ENCODE measurements around the gene PRR7. TPM values are rescaled to one million over a fixed set of nuclear protein-coding genes. Genes with fewer than 3 reads are reported as not detected.

Gene PRR7
- total and polyA plus RNA-seq, 2 experiments from 2014 or later = 7.6 to 9.7 TPM

GRCh38 chr5:177483042-177483441, 36.4 kb downstream of the PRR7 start:
- Histone ChIP-seq H3F3A (replicated peaks; ENCODE audit: low read depth) (0 out of 2 replicates have a peak, but pooled peaks cover 8% of the 10 kb centered on the region), H3K9me2 (ENCODE audit: insufficient read depth) (no peaks in the 10 kb centered on the region), H3K27me3 (ENCODE audit: insufficient read depth) (no peaks in the 10 kb centered on the region), H3K4me3 (no peak overlapping the region), H4K20me1 (replicated peaks; ENCODE audit: insufficient read depth) (no peaks in the 10 kb centered on the region; the same call in 1 of the 2 replicates), H3K4me2 (no peak overlapping the region), H3K79me2 (replicated peaks; ENCODE audit: insufficient read depth) (no peaks in the 10 kb centered on the region), H2AFZ (no peak overlapping the region), H3K27ac (ENCODE audit: low read depth) (no peak overlapping the region), H3K4me1 (ENCODE audit: insufficient read depth) (no peaks in the 10 kb centered on the region), H3K36me3 (ENCODE audit: insufficient read depth) (peaks cover 6% of the 10 kb centered on the region; the same call in 1 of the 2 replicates)
- Mint-ChIP-seq H3K27ac (no peak overlapping the region), H3K27me3 (ENCODE audit: insufficient read depth, low read depth, poor library complexity) (peaks cover 24% of the 10 kb centered on the region), H3K4me1 (peaks cover 5% of the 10 kb centered on the region), H3K4me3 (no peak overlapping the region; the same call in 2 of the 3 replicates), H3K9me3 (no peaks in the 10 kb centered on the region), H3K36me3 (ENCODE audit: low read depth) (peaks cover 61% of the 10 kb centered on the region)
- ATAC-seq = no peak
- no peak for DNase-seq (ENCODE audit: low spot score)
- TF ChIP-seq JUNB (IDR thresholded peaks at IDR 0.05; ENCODE audit: unreplicated experiment) (no peak), CTCF (conservative IDR thresholded peaks at IDR 0.05; ENCODE audit: low read depth in 2 of 2) (no peak), REST (IDR thresholded peaks at IDR 0.05; ENCODE audit: unreplicated experiment) (no peak), POLR2AphosphoS5 (IDR thresholded peaks at IDR 0.05; ENCODE audit: low read depth) (no peak), STAT1 (IDR thresholded peaks at IDR 0.05; ENCODE audit: unreplicated experiment) (no peak), EZH2 (IDR thresholded peaks at IDR 0.05; ENCODE audit: low read depth, unreplicated experiment) (no peak), EZH2phosphoT487 (IDR thresholded peaks at IDR 0.05; ENCODE audit: unreplicated experiment) (no peak), ZNF114 (CRISPR knock-in tag; IDR thresholded peaks at IDR 0.05) (no peak), ETS1 (IDR thresholded peaks at IDR 0.05) (no peak), ZNF331 (CRISPR knock-in tag; IDR thresholded peaks at IDR 0.05; ENCODE audit: low read depth) (no peak), ZNF462 (CRISPR knock-in tag; IDR thresholded peaks at IDR 0.05) (no peak)

All from GM23338 (cell line).